Measurements from ENCODE around the gene TTLL3.

The TTLL3 gene

DNA sequence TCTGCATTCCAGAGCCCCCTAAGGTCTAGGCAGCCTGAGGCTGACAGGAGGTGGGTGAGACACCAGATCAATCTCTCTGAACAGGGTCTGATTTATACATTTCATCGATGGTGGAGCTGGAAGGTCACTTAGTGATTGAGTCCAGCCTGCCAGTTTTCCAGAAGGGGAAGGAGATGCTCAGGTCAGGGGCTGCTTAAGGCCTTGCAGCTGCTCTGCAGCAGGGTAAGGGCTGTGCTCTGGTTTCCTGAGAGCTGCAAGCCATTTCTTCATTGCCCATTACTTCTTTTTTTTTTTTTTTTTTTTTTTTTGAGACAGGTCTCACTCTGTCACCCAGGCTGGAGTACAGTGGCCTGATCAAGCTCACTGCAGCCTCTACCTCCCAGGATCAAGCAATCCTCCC is 28.5 kb upstream of the TTLL3 start:
- no peak for DNase-seq

GRCh38 chr3:9781978-9782603 is 28.0 kb upstream of the TTLL3 start:
- DNase-seq: no peak

GRCh38 chr3:9782770-9783169 is 27.3 kb upstream of the TTLL3 start:
- no peak for DNase-seq

GRCh38 chr3:9783954-9784353 is 26.1 kb upstream of the TTLL3 start:
- DNase-seq: peak; percentile 18

DNA sequence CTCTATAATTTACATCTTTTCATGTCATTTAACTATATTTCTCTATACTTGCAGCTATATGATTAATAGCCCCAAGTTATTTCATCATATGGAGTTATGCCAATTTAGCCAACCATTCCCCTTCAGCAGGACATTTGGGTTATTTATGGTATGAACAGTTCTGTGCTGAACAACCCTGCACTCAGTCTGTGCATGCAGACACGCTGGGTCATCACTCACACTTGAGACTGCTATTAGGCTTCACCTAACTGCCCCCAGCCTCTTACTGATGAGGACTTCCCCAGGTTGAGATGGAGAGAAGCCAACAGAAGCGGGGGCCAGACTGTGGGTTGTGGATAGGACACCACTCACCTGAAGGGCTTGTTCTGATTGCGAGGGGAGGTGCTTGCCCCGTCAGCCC is 25.1 kb upstream of the TTLL3 start:
- no peak for DNase-seq

DNA sequence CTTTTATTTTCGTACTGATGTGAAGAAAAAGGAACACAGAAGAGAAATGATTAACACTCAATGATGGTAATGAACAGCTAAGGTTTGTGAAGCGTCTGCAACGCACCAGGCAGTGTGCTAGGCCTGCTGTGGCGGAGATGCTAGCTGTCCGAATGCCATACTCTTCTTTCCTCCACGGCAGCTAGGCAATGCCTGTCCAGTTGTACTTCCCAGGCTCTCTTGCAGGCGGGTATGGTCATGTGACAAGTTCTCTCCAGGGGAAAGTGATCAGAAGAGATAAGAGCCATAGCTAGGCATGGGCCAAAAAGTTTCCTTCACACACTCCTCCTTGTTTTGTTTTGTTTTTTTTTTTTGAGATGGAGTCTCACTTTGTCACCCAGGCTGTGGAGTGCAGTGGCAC is 24.5 kb upstream of the TTLL3 start:
- no peak for DNase-seq

DNA sequence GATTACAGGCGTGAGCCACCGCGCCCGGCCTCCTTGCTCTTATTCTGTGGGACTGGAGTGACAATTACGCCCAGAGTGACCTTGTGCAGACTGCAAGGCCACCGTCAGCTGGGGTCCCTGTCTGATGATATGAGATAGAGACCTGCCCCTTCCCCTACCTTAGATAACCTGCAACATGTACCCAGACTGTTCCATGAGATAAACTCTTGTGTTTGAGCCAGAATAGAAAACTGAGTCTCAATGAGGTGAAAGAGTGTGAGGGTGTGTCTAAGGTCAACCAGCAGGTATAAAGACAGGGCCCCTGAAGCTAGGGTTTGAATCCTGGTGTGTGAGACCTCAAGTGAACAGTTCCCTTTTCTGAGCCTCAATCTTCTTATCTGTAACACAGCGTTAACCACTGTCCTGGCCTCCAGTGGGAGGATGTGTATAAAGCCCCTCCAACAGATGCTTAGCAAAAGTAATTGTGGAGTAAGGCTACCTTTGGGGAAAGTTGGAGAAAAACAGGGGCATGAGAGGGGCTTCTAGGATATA is 23.8 kb upstream of the TTLL3 start:
- DNase-seq: no peak

DNA sequence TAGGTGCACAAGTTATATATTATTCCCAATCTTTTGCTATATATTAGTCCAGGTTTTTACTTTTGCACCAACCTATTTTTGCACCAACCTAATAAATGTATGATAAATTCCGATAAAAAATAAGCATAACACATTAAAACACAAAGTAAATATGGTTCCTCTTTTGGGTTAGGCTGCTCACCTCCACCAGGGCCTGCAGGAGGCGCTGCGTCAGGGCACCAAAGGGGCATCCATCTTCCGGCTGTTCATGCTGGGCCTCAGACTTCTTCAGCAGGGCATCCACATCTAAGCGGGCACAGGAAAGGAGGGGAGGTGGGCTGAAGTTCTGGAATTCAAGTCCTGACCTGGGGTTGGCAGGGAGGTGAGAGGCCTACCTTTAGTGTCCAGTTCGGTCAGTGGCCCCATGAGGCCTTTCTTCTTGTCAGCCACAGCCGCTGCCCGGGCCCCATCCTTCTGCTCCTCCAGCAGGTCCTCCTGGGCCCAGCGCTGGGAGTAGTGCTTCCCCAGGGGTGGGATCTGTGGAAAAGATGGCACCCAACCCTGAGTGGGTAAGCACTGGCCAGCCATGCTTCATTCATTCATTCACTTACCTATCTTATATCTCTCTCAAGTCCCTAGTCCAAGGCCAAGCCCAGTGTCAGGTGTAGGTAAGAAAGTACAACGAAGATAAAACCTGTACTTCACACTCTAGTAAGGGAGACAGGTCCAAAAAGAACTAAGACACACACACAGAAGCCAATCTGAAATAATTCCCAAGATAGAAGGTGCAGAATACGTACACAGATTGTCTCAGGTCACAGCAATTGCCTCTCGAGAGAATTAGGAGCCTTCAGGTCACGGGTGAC is 23.0 kb upstream of the TTLL3 start:
- no peak for DNase-seq

- no peak for DNase-seq
Observed at GRCh38 chr3:9787714-9788113, 22.3 kb upstream of the TTLL3 start.

DNA sequence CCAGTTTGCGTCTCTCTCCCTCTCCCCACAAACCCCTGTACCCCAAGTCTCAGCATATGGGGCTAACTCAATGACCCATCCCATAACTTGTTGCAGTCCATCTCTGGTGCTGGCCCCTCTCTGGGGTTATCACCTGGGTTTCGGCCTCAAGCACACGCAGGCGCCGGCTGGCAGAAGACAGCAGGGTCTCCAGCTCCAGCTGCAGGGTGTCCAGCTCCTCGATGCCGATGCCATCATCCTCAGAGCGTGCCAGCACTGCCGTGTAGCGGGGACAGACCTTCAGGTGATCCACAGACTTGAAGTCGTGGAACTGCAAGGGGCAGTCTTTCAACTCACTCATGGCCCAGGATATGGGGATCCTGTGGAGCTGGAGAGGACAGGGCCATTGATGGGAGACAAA is 18.9 kb upstream of the TTLL3 start:
- DNase-seq: no peak

- no peak for DNase-seq
Observed at GRCh38 chr3:9791790-9792404, 18.2 kb upstream of the TTLL3 start.

DNA sequence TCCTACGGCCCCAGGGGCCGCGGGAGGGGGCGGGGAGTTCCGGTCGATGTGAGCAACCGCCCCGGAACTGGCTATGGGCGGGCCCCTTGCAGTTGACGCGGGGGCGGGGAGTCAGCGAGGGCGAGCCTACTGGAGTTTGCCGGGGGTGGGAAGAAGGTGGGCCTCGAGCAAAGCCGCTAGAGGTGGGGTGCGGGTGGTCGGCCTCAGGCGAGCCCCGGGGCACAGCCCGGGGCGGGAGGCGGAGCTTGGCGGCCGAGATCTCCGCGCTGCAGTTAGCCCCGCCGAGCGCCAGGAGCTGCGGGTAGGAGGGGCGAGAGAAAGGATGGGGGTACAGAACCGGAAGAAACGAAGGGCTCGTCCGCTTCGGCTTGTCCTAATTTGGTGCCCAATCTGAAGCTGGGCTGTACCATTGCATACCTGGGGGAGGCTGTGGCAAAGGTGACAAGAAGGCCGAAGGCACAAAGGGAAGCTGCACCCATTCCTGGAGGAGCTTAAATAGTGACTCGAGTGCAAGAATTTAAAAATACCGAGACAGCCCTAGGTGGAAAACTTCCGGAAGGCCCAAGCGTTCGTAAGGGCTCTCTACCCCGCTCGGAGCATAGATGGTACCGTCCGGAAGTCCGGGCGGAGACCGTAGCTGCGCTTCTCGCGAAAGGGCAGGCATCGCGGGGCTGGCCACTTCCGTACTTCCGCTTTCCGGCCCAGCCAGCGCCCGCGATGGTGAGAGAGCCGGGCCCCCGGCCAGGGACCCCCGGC is 17.5 kb upstream of the TTLL3 start, which contains the start of the genes ARPC4 and TADA3:
TSS of gene ARPC4 (plus strand) at position 678 of the 756 bp plus-strand sequence. CDS start at position 718, 40 bp downstream.
TSS of gene TADA3 (minus strand) at position 69 of the 756 bp plus-strand sequence. CDS start 1,007 bp downstream, outside the sequence.
- peak; percentile 97 for DNase-seq

GRCh38 chr3:9793161-9793781 is 16.8 kb upstream of the TTLL3 start:
- no peak for DNase-seq

DNA sequence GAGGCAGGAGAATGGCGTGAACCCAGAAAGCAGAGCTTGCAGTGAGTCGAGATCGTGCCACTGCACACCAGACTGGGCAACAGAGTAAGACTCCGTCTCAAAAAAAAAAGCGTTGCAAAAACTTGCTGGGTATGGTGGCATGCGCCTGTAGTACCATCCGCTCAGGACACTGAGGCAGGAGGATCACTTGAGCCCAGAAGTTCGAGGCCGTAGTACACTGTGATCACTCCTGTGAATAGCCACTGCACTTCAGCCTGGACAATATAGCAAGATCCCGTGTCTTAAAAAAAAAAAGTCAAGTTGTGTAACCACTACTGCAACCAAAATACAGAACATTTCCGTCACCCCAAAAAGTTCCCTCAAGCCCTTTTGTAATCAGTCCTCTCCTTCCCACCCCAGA is 15.7 kb upstream of the TTLL3 start:
- no peak for DNase-seq

DNA sequence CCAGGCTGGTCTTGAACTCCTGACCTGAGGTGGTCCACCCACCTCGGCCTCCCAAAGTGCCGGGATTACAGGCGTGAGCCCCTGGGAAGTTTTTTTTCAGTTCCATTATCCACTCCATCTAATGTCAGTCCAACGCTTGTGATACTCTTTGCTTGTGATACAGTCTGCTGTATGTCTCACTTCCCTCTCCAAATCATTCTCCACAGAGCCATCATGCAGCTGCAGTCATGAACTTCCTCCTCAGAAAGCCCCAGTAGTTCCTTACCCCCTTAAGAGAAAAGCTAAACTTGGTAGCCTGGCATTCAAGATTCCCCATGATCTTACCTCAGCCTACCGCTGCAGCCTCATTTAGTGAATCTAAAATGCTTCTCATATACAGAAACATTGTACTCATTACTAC is 14.9 kb upstream of the TTLL3 start:
- DNase-seq: no peak

DNA sequence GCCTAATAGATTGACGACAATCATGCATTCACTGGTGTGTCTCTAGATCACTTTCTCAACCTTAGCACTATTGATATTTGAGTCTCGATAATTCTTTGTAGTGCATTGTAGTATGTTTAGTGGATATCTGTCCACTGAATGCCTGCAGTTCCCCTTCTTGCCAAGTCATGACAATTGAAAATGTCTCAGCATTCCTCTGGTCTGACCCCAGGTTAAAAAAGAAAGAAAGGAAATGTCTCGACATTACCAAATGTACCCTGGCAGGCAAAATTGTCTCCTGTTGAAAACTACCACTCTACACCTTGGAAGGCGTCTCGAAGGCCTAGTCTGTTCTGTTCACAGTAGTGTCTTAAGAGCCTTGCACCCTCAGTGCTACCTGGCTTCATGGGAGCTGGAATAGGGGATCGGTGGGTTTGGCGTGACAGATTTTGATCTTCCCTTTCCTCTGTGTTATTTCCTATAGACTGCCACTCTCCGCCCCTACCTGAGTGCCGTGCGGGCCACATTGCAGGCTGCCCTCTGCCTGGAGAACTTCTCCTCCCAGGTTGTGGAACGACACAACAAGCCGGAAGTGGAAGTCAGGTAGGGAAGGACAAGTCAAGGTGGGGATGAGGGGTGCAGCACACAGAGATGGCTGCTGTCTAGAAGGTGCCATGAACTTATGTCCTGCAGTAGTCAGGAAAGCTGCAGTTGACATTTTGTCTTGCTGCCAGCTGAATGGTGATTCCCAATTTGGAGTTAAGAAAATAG is 12.7 kb upstream of the TTLL3 start:
- DNase-seq: no peak

- no peak for DNase-seq
Observed at GRCh38 chr3:9800529-9800928, 9.5 kb upstream of the TTLL3 start.

DNA sequence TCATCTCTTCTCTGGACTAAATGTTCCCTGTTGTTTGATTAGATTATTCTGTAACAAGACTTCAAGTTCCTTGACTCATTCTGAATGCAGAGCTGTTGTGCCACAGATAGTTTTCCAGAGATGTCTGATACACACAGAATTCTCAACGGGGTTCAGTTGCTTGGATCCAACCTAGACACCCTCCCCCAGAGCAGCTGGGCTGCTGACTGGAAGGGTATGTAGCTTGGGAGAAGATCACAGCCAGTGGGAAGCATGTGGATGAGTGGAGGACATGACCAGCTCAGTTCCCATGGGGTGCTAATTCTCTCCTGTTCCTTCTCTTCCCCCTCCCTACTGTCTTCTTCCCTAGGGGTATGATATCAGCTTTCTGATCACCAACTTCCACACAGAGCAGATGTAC is 6.6 kb upstream of the TTLL3 start:
- no peak for DNase-seq

DNA sequence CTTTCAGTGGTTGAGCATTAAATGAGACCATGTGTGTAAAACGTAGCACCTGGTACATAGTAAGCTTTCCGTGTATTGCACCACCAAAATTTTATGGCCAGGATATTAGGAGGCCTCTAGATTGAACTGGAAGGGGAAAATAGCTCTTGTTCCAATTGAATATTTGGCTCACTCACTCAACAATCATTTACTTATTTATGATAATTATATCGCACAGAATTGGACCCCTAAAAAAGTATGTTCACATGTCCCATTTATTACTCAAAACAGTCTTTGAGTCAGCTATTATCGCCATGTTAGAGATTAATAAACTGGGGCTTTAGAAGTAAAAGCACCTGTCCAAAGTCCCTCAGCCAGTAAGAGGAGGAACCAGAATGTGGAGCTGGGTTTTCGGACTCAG is 5.1 kb upstream of the TTLL3 start:
- DNase-seq: no peak

GRCh38 chr3:9806137-9806536 is 3.9 kb upstream of the TTLL3 start:
- no peak for DNase-seq

Measured in midbrain (tissue), 1 donor.